ENCODE results near the gene SLC5A10. TPM values are rescaled to one million over a fixed set of nuclear protein-coding genes. Genes with fewer than 3 reads are reported as not detected.

The SLC5A10 gene
- total RNA-seq, 4 donors from 2014 or later, result 0.40 to 0.76 (median 0.53) TPM; not detected in 1

- peaks cover 0 to 29% (median 0%) of the 10 kb centered on the region in 4 donors for H3K27me3 ChIP-seq
- intact Hi-C loops (cut with DNase I), result no loop called here
- H3K4me3 ChIP-seq, result no peak overlapping the region
- H3K36me3 ChIP-seq, result no peaks in the 10 kb centered on the region
- TF ChIP-seq, protein P1, sequence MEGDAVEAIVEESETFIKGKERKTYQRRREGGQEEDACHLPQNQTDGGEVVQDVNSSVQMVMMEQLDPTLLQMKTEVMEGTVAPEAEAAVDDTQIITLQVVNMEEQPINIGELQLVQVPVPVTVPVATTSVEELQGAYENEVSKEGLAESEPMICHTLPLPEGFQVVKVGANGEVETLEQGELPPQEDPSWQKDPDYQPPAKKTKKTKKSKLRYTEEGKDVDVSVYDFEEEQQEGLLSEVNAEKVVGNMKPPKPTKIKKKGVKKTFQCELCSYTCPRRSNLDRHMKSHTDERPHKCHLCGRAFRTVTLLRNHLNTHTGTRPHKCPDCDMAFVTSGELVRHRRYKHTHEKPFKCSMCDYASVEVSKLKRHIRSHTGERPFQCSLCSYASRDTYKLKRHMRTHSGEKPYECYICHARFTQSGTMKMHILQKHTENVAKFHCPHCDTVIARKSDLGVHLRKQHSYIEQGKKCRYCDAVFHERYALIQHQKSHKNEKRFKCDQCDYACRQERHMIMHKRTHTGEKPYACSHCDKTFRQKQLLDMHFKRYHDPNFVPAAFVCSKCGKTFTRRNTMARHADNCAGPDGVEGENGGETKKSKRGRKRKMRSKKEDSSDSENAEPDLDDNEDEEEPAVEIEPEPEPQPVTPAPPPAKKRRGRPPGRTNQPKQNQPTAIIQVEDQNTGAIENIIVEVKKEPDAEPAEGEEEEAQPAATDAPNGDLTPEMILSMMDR (IDR thresholded peaks at IDR 0.05), result no peak
- TF ChIP-seq POLR2A (IDR thresholded peaks at IDR 0.05), result no peak
- no peak overlapping the region for H3K27ac ChIP-seq
- no peaks in the 10 kb centered on the region for H3K9me3 ChIP-seq
- 54% methylated on average over 5 of the region's 6 CpGs; no CpG with 5 or more reads in 1 of the 2 donors for WGBS, 2 donors
- H3K4me1 ChIP-seq, result peaks cover 0 to 16% (median 3%) of the 10 kb centered on the region in 3 donors
- no peak for DNase-seq
Observed at GRCh38 chr17:18947866-18948265, 4.1 kb upstream of the SLC5A10 start.

GRCh38 chr17:18948476-18949006, 3.4 kb upstream of the SLC5A10 start:
- H3K27ac ChIP-seq, result no peak overlapping the region
- no peak overlapping the region for H3K4me3 ChIP-seq
- peaks cover 0 to 16% (median 3%) of the 10 kb centered on the region in 3 donors for H3K4me1 ChIP-seq
- intact Hi-C loops (cut with DNase I), result no loop called here
- no peak for TF ChIP-seq POLR2A (IDR thresholded peaks at IDR 0.05)
- TF ChIP-seq, protein P1 (IDR thresholded peaks at IDR 0.05), result no peak
- H3K27me3 ChIP-seq, result peaks cover 0 to 29% (median 0%) of the 10 kb centered on the region in 4 donors
- no peaks in the 10 kb centered on the region for H3K36me3 ChIP-seq
- 65 to 70% methylated on average over 5 to 7 of the region's 8 CpGs for WGBS, 2 donors
- H3K9me3 ChIP-seq, result no peaks in the 10 kb centered on the region
- no peak for DNase-seq

DNA sequence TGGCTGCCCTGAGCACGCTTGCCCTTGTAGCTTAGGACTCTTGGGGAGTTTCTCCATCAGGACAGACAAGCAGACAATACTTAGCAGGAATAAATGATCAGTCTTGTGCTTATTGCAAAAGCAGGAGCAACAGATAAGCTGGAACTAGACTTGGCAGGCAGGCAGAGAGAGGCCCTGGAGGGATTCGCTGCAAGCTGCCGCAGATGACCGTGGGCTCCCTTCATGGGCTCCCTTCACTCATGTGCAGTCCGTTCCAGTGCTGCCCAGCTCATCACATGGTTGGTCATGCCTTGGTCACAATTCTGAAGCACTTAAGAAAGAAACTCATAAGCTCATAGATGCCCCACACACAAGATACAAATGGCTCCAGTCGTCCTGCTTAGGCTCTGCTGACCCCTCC, 2.4 kb upstream of the SLC5A10 start:
- Histone ChIP-seq H3K27ac (no peak overlapping the region), H3K27me3 (peaks cover 0 to 29% (median 0%) of the 10 kb centered on the region in 4 donors), H3K4me3 (no peak overlapping the region), H3K4me1 (peaks cover 0 to 16% (median 3%) of the 10 kb centered on the region in 3 donors), H3K9me3 (no peaks in the 10 kb centered on the region), H3K36me3 (no peaks in the 10 kb centered on the region)
- no peak for DNase-seq
- WGBS, 2 donors, result 37 to 84% methylated on average over 4 to 6 of the region's 6 CpGs
- TF ChIP-seq POLR2A (IDR thresholded peaks at IDR 0.05), result no peak
- TF ChIP-seq, protein P1 (IDR thresholded peaks at IDR 0.05), result no peak
- intact Hi-C loops (cut with DNase I), result no loop called here

- no peak overlapping the region for H3K27ac ChIP-seq
- no peak for DNase-seq
- no peak overlapping the region for H3K4me3 ChIP-seq
- peaks cover 0 to 16% (median 3%) of the 10 kb centered on the region in 3 donors for H3K4me1 ChIP-seq
- TF ChIP-seq, protein P1 (IDR thresholded peaks at IDR 0.05), result no peak
- no peak for TF ChIP-seq POLR2A (IDR thresholded peaks at IDR 0.05)
- H3K27me3 ChIP-seq, result peaks cover 0 to 29% (median 0%) of the 10 kb centered on the region in 4 donors
- 52 to 63% methylated on average over 4 of the region's 4 CpGs for WGBS, 2 donors
- intact Hi-C loops (cut with DNase I), result no loop called here
- H3K36me3 ChIP-seq, result no peaks in the 10 kb centered on the region
- H3K9me3 ChIP-seq, result no peaks in the 10 kb centered on the region
Observed at GRCh38 chr17:18950346-18950745, 1.6 kb upstream of the SLC5A10 start.

GRCh38 chr17:18950944-18951905, 740 bp upstream of the SLC5A10 start:
- no peaks in the 10 kb centered on the region for H3K36me3 ChIP-seq
- no peaks in the 10 kb centered on the region for H3K9me3 ChIP-seq
- DNase-seq, result no peak
- TF ChIP-seq POLR2A (IDR thresholded peaks at IDR 0.05), result no peak
- TF ChIP-seq, protein P1 (IDR thresholded peaks at IDR 0.05), result no peak
- peaks cover 0 to 23% (median 0%) of the 10 kb centered on the region in 4 donors for H3K27me3 ChIP-seq
- H3K4me1 ChIP-seq, result peaks cover 0 to 16% (median 3%) of the 10 kb centered on the region in 3 donors
- H3K27ac ChIP-seq, result no peak overlapping the region
- 79 to 84% methylated on average over 18 to 24 of the region's 34 CpGs for whole genome bisulfite sequencing, 2 donors
- intact Hi-C loops (cut with DNase I), result no loop called here
- H3K4me3 ChIP-seq, result no peak overlapping the region

Data from esophagus squamous epithelium (tissue), 5 donors.